Thyroid gland (tissue), 4 donors: ENCODE data around the gene ANKRD31.

Experiments used
- POLR2A ChIP-seq, 2 donors: fragments of 450-650 bp; IDR thresholded peaks; one replicate each; pipeline ENCODE4 v1.6.1; 2017; ENCODE audit warnings: antibody characterized with exemption in 2 of 2, mild to moderate bottlenecking in 2 of 2, moderate library complexity in 1 of 2
- TF ChIP-seq, protein P1 (sequence below), 6 experiments: fragments of 200-600 bp in 3 of 6; fragments of 450-650 bp in 3 of 6; sonication (generic) in 3 of 6; IDR thresholded peaks; one replicate each; pipeline ENCODE4 v1.5.1; 2016 to 2019; ENCODE audit warnings: antibody characterized with exemption in 6 of 6, mild to moderate bottlenecking in 2 of 6, inconsistent platforms in 1 of 6, moderate library complexity in 1 of 6

GRCh38 chr5:75199071-75199470, 37.6 kb downstream of the ANKRD31 start:
- TF ChIP-seq, protein P1, sequence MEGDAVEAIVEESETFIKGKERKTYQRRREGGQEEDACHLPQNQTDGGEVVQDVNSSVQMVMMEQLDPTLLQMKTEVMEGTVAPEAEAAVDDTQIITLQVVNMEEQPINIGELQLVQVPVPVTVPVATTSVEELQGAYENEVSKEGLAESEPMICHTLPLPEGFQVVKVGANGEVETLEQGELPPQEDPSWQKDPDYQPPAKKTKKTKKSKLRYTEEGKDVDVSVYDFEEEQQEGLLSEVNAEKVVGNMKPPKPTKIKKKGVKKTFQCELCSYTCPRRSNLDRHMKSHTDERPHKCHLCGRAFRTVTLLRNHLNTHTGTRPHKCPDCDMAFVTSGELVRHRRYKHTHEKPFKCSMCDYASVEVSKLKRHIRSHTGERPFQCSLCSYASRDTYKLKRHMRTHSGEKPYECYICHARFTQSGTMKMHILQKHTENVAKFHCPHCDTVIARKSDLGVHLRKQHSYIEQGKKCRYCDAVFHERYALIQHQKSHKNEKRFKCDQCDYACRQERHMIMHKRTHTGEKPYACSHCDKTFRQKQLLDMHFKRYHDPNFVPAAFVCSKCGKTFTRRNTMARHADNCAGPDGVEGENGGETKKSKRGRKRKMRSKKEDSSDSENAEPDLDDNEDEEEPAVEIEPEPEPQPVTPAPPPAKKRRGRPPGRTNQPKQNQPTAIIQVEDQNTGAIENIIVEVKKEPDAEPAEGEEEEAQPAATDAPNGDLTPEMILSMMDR (IDR thresholded peaks at IDR 0.05), result no peak
- no peak for TF ChIP-seq POLR2A (IDR thresholded peaks at IDR 0.05)
